ENCODE measurements around the gene PPARA. TPM values are rescaled to one million over a fixed set of nuclear protein-coding genes. Genes with fewer than 3 reads are reported as not detected.

The PPARA gene
- total RNA-seq, 1 experiment from 2014 or later, result 14.5 TPM

GRCh38 chr22:46202897-46203600 is 52.7 kb downstream of the PPARA start (continued):
- no peak for TF ChIP-seq REST (IDR thresholded peaks at IDR 0.05; ENCODE audit: low read depth)

DNA sequence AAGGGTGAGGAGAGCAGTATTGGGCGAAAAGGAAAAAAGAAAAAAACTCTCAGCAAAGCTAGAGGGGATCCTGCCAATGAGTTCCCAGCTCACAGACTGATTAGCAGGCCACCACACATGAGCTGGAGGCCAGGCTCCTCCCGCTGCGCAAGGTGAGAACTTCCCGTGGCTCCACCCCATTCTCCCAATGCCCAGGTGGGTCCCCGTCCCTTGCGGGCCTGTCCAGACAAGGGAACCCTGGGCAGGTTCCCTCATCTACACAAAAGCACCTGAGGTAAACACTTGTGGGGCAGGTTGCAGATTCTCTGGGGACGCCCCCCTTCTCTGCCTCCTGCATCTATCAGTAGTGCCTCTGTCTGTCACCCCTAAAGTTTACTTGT is 53.3 kb downstream of the PPARA start:
- no peak for ATAC-seq
- Histone ChIP-seq H3K4me1 (ENCODE audit: control insufficient read depth in 1 of 2, insufficient read depth in 2 of 2, low read length in 2 of 2) (peaks cover 12 to 14% of the 10 kb centered on the region in 2 experiments; a peak in 3 of 4 replicates), H3K36me3 (ENCODE audit: control insufficient read depth in 1 of 2, insufficient read depth in 2 of 2, low read length in 2 of 2) (peaks cover 0 to 2% of the 10 kb centered on the region in 2 experiments; a peak in 2 of 4 replicates), H3K27ac (ENCODE audit: low read depth, low read length) (no peak overlapping the region), H3K4me2 (ENCODE audit: low read length) (no peak overlapping the region), H2AFZ (ENCODE audit: low read depth, low read length, poor library complexity, severe bottlenecking) (no peak overlapping the region), H3K27me3 (ENCODE audit: insufficient read depth, low read length) (no peaks in the 10 kb centered on the region), H3K4me3 (replicated peaks in 1 of 2; ENCODE audit: low read depth in 1 of 2, low read length in 2 of 2) (no peak overlapping the region), H3K9ac (ENCODE audit: low read length) (no peak overlapping the region), H4K20me1 (ENCODE audit: insufficient read depth) (no peaks in the 10 kb centered on the region), H3K79me2 (ENCODE audit: insufficient read depth, low read length) (no peaks in the 10 kb centered on the region), H3K9me2 (ENCODE audit: insufficient read depth) (no peaks in the 10 kb centered on the region), H3K9me3 (ENCODE audit: control insufficient read depth in 1 of 2, insufficient read depth in 1 of 2, low read depth in 1 of 2, low read length in 2 of 2) (peaks cover under 1 to 1% of the 10 kb centered on the region in 2 experiments; a peak in 3 of 4 replicates)
- ChIA-PET CTCF (no interaction called here), POLR2A (no interaction called here), RAD21 (ENCODE audit: low non-redundant PET in 1 of 2, low total read pairs in 2 of 2, uncharacterized antibody in 2 of 2, unreplicated experiment in 2 of 2) (no interaction called here)
- intact Hi-C loops (cut with micrococcal nuclease), result no loop called here
- DNase-seq (ENCODE audit: low read depth, low spot score), result no peak
- no peak for TF ChIP-seq ZFX (IDR thresholded peaks at IDR 0.05)
- no peak for TF ChIP-seq SIN3A (IDR thresholded peaks at IDR 0.05; ENCODE audit: low read depth)
- TF ChIP-seq, protein P1, sequence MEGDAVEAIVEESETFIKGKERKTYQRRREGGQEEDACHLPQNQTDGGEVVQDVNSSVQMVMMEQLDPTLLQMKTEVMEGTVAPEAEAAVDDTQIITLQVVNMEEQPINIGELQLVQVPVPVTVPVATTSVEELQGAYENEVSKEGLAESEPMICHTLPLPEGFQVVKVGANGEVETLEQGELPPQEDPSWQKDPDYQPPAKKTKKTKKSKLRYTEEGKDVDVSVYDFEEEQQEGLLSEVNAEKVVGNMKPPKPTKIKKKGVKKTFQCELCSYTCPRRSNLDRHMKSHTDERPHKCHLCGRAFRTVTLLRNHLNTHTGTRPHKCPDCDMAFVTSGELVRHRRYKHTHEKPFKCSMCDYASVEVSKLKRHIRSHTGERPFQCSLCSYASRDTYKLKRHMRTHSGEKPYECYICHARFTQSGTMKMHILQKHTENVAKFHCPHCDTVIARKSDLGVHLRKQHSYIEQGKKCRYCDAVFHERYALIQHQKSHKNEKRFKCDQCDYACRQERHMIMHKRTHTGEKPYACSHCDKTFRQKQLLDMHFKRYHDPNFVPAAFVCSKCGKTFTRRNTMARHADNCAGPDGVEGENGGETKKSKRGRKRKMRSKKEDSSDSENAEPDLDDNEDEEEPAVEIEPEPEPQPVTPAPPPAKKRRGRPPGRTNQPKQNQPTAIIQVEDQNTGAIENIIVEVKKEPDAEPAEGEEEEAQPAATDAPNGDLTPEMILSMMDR (IDR thresholded peaks at IDR 0.05 in 2 of 3, conservative IDR thresholded peaks at IDR 0.05 in 1 of 3; ENCODE audit: borderline replicate concordance in 1 of 3, insufficient read depth in 1 of 3, low read depth in 2 of 3, low read length in 2 of 3), result no peak
- BruUV-seq (replicated peaks), result no TSS peak
